HG02798 (cell line): ENCODE data around the gene RMND1.
"Not testable (repeated sequence)": the region's sequence is repeated elsewhere in the genome, so short reads cannot be mapped to it uniquely, and the experiment has no call there.

ENCODE experiments used
- ATAC-seq: cut with Tn5 transposase; IDR thresholded peaks from one replicate; pipeline ENCODE4 v1.9.1; 2021; ENCODE audit warnings: mild to moderate bottlenecking; ENCODE audit not compliant: unreplicated experiment, poor library complexity

RMND1 gene

GRCh38 chr6:151357758-151358436, 94.0 kb downstream of the RMND1 start:
- ATAC-seq, result no peak

- ATAC-seq, result not testable (repeated sequence)
These were observed 94.9 kb downstream of the RMND1 start for GRCh38 chr6:151356983-151357382.
